Keratinocyte (primary cell): ENCODE measurements around the gene FAT2. TPM values are rescaled to one million over a fixed set of nuclear protein-coding genes. Genes with fewer than 3 reads are reported as not detected.

Experiments
- DNase-seq: peaks from one replicate; pipeline ENCODE4 v3.0.0-alpha.2; 2011; ENCODE audit warnings: low read depth, missing footprints, low spot score
- FAIRE-seq: peaks from 2 replicates; lab custom pipeline; 2011; peaks lifted over from hg19 to GRCh38; lab: Jason Lieb, UNC
- H2AFZ ChIP-seq: 2 replicates; pipeline ENCODE4 v1.6.0; 2012; ENCODE audit warnings: low read length, control low read depth, inconsistent platforms; ENCODE audit not compliant: control insufficient read depth
- H3K27ac ChIP-seq: 2 replicates; pipeline ENCODE4 v1.5.1; 2011; ENCODE audit warnings: low read length; ENCODE audit not compliant: control insufficient read depth, insufficient read depth
- H3K27me3 ChIP-seq: 3 replicates; pipeline ENCODE4 v1.6.0; 2011; ENCODE audit warnings: low read length; ENCODE audit not compliant: control insufficient read depth, insufficient read depth; ENCODE audit errors: extremely low read depth
- H3K36me3 ChIP-seq, 2 experiments: 2 replicates in 1 of 2; 3 replicates in 1 of 2; pipeline ENCODE4 v1.5.1; 2011; ENCODE audit warnings: low read length in 2 of 2, mild to moderate bottlenecking in 1 of 2; ENCODE audit not compliant: control insufficient read depth in 2 of 2, insufficient read depth in 2 of 2; ENCODE audit errors: extremely low read depth in 1 of 2
- H3K4me1 ChIP-seq: 3 replicates; pipeline ENCODE4 v1.5.1; 2011; ENCODE audit warnings: low read length; ENCODE audit not compliant: control insufficient read depth, insufficient read depth; ENCODE audit errors: extremely low read depth
- H3K4me2 ChIP-seq: 3 replicates; pipeline ENCODE4 v1.6.0; 2011; ENCODE audit warnings: low read depth, low read length; ENCODE audit not compliant: control insufficient read depth, insufficient read depth; ENCODE audit errors: extremely low read depth
- H3K4me3 ChIP-seq, 3 experiments: fragments of 200-600 bp in 1 of 3; sonication (generic) in 1 of 3; 2 replicates in 2 of 3; 3 replicates in 1 of 3; pipeline ENCODE4 v1.5.1; 2011 to 2016; ENCODE audit warnings: low read length in 3 of 3, mild to moderate bottlenecking in 3 of 3, control low read depth in 2 of 3, inconsistent platforms in 1 of 3, low read depth in 1 of 3, mixed read lengths in 1 of 3, mixed run types in 1 of 3, moderate library complexity in 1 of 3; ENCODE audit not compliant: control insufficient read depth in 2 of 3, insufficient read depth in 2 of 3; ENCODE audit errors: extremely low read depth in 1 of 3
- H3K79me2 ChIP-seq: 2 replicates; pipeline ENCODE4 v1.6.0; 2012; ENCODE audit warnings: low read length; ENCODE audit not compliant: control insufficient read depth, insufficient read depth
- H3K9ac ChIP-seq: 3 replicates; pipeline ENCODE4 v1.6.0; 2011; ENCODE audit warnings: low read length; ENCODE audit not compliant: control insufficient read depth, insufficient read depth; ENCODE audit errors: extremely low read depth
- H3K9me1 ChIP-seq: 3 replicates; pipeline ENCODE4 v1.6.0; 2011; ENCODE audit warnings: low read length; ENCODE audit not compliant: control insufficient read depth, insufficient read depth; ENCODE audit errors: extremely low read depth
- H3K9me3 ChIP-seq: 2 replicates; pipeline ENCODE4 v1.5.1; 2012; ENCODE audit warnings: low read depth, low read length; ENCODE audit not compliant: control insufficient read depth
- H4K20me1 ChIP-seq: 3 replicates; pipeline ENCODE4 v1.6.0; 2011; ENCODE audit warnings: low read length; ENCODE audit not compliant: control insufficient read depth, insufficient read depth; ENCODE audit errors: extremely low read depth
- CTCF ChIP-seq, 3 experiments: IDR thresholded peaks in 1 of 3; conservative IDR thresholded peaks in 1 of 3; optimal IDR thresholded peaks in 1 of 3; 2 replicates in 2 of 3; 3 replicates in 1 of 3; pipeline versions ENCODE3 to v1.5.1; 2011; ENCODE audit warnings: low read length in 3 of 3, mild to moderate bottlenecking in 3 of 3, moderate library complexity in 2 of 3, control low read depth in 1 of 3, inconsistent platforms in 1 of 3; ENCODE audit not compliant: insufficient read depth in 2 of 3; ENCODE audit errors: extremely low read depth in 1 of 3
- EZH2 ChIP-seq: IDR thresholded peaks from one replicate; pipeline ENCODE4 v1.6.1; 2012; ENCODE audit warnings: inconsistent platforms, mild to moderate bottlenecking, low read length, moderate library complexity
- dilution Hi-C: fragments of 300-500 bp; cut with MboI; formaldehyde crosslinking; loops from one replicate; pipeline ENCODE4 v1.7.0; 2020; ENCODE audit warnings: low sequenced_read_pairs; ENCODE audit not compliant: extremely low pct_ligation_motif_present
- polyA plus RNA-seq, 5 experiments: library from polyadenylated mRNA; depleted of rRNA in 3 of 5; stranded (reverse) in 3 of 5; stranded (forward) in 1 of 5; unstranded in 1 of 5; fragments of >200 nt; gene quantifications; 1 replicate in 1 of 5; 2 replicates in 3 of 5; 3 replicates in 1 of 5; pipeline versions ENCODE4 v1.2.1 to v1.2.3, GENCODE V29; 2011 to 2012; ENCODE audit warnings: missing spikeins in 2 of 5, low read depth in 1 of 5, low replicate concordance in 1 of 5

Gene FAT2
- polyA plus RNA-seq, 1 donor (not counting 4 experiments of a cell fraction or from before 2014, with no cell fraction given): 35.0 TPM

GRCh38 chr5:151581347-151581746 is 9.8 kb downstream of the FAT2 start:
- TF ChIP-seq CTCF (optimal IDR thresholded peaks at IDR 0.05 in 1 of 3, IDR thresholded peaks at IDR 0.05 in 1 of 3, conservative IDR thresholded peaks at IDR 0.05 in 1 of 3; ENCODE audit: extremely low read depth in 1 of 3, insufficient read depth in 2 of 3, low read length in 3 of 3): no peak
- Histone ChIP-seq H3K4me1 (peaks cover 72% of the 10 kb centered on the region), H3K9ac (peak overlapping the region; percentile 80), H3K79me2 (peaks cover 90% of the 10 kb centered on the region), H3K4me2 (peak overlapping the region; percentile 90), H3K9me1 (peaks cover 3% of the 10 kb centered on the region), H3K4me3 (peak overlapping the region in 2 of 3 experiments; percentile 39), H3K27me3 (no peaks in the 10 kb centered on the region), H3K27ac (peak overlapping the region; percentile 91), H2AFZ (no peak overlapping the region), H3K9me3 (no peaks in the 10 kb centered on the region), H4K20me1 (no peaks in the 10 kb centered on the region), H3K36me3 (peaks cover 11 to 31% of the 10 kb centered on the region in 2 experiments)
- peak; percentile 44 for FAIRE-seq
- dilution Hi-C loops: no loop called here
- no peak for DNase-seq

GRCh38 chr5:151580858-151581257 is 10.3 kb downstream of the FAT2 start:
- Histone ChIP-seq H3K27ac (peak overlapping the region; percentile 91), H2AFZ (no peak overlapping the region), H3K79me2 (peaks cover 89% of the 10 kb centered on the region), H4K20me1 (no peaks in the 10 kb centered on the region), H3K4me2 (peak overlapping the region; percentile 90), H3K9ac (peak overlapping the region; percentile 80), H3K4me3 (peak overlapping the region in 2 of 3 experiments; percentile 7 to 39), H3K27me3 (no peaks in the 10 kb centered on the region), H3K36me3 (peaks cover 12 to 32% of the 10 kb centered on the region in 2 experiments), H3K4me1 (peaks cover 67% of the 10 kb centered on the region), H3K9me1 (peaks cover 3% of the 10 kb centered on the region), H3K9me3 (no peaks in the 10 kb centered on the region)
- no peak for DNase-seq
- FAIRE-seq: peak; percentile 90
- TF ChIP-seq EZH2: no peak
- TF ChIP-seq CTCF (optimal IDR thresholded peaks at IDR 0.05 in 1 of 3, IDR thresholded peaks at IDR 0.05 in 1 of 3, conservative IDR thresholded peaks at IDR 0.05 in 1 of 3; ENCODE audit: extremely low read depth in 1 of 3, insufficient read depth in 2 of 3, low read length in 3 of 3): peak in 1 of 3 experiments; percentile 16
- dilution Hi-C loops: no loop called here
